ENCODE results near the gene YIPF1. TPM values are rescaled to one million over a fixed set of nuclear protein-coding genes. Genes with fewer than 3 reads are reported as not detected.

Gene YIPF1
- total RNA-seq, 6 experiments from 2014 or later, result 22.8 to 29.3 (median 26.8) TPM

- Mint-ChIP-seq H3K27me3 (ENCODE audit: insufficient read depth) (no peaks in the 10 kb centered on the region; the same call in 1 of the 2 replicates), H3K36me3 (ENCODE audit: low read depth) (no peaks in the 10 kb centered on the region), H3K9me3 (no peaks in the 10 kb centered on the region), H3K4me3 (no peak overlapping the region), H3K27ac (no peak overlapping the region), H3K4me1 (ENCODE audit: low read depth) (peaks cover 9% of the 10 kb centered on the region)
- no peak for DNase-seq
- no peak for TF ChIP-seq CTCF (IDR thresholded peaks at IDR 0.05)
Observed at GRCh38 chr1:53913352-53914033, 23.9 kb upstream of the YIPF1 start.

- no peak for DNase-seq
- no peak for TF ChIP-seq CTCF (IDR thresholded peaks at IDR 0.05)
- Mint-ChIP-seq H3K9me3 (no peaks in the 10 kb centered on the region), H3K27ac (no peak overlapping the region), H3K36me3 (ENCODE audit: low read depth) (no peaks in the 10 kb centered on the region), H3K4me1 (ENCODE audit: low read depth) (peaks cover 9% of the 10 kb centered on the region), H3K27me3 (ENCODE audit: insufficient read depth) (no peaks in the 10 kb centered on the region; the same call in 1 of the 2 replicates), H3K4me3 (no peak overlapping the region)
Observed at GRCh38 chr1:53911442-53911841, 21.8 kb upstream of the YIPF1 start.

GRCh38 chr1:53909946-53910345 lies 20.3 kb upstream of the YIPF1 start:
- peaks cover 9% of the 10 kb centered on the region for H3K4me1 Mint-ChIP-seq (ENCODE audit: low read depth)
- H3K9me3 Mint-ChIP-seq, result no peaks in the 10 kb centered on the region
- no peaks in the 10 kb centered on the region for H3K36me3 Mint-ChIP-seq (ENCODE audit: low read depth)
- no peak for TF ChIP-seq CTCF (IDR thresholded peaks at IDR 0.05)
- no peak overlapping the region for H3K4me3 Mint-ChIP-seq
- DNase-seq, result no peak
- no peaks in the 10 kb centered on the region for H3K27me3 Mint-ChIP-seq (ENCODE audit: insufficient read depth)
- H3K27ac Mint-ChIP-seq, result no peak overlapping the region

- TF ChIP-seq CTCF (IDR thresholded peaks at IDR 0.05), result no peak
- no peaks in the 10 kb centered on the region for H3K9me3 Mint-ChIP-seq
- H3K4me1 Mint-ChIP-seq (ENCODE audit: low read depth), result peaks cover 9% of the 10 kb centered on the region
- H3K36me3 Mint-ChIP-seq (ENCODE audit: low read depth), result no peaks in the 10 kb centered on the region
- H3K4me3 Mint-ChIP-seq, result no peak overlapping the region
- no peak overlapping the region for H3K27ac Mint-ChIP-seq
- DNase-seq, result no peak
- no peaks in the 10 kb centered on the region for H3K27me3 Mint-ChIP-seq (ENCODE audit: insufficient read depth)
Observed at GRCh38 chr1:53906121-53906520, 16.5 kb upstream of the YIPF1 start.

- no peaks in the 10 kb centered on the region for H3K9me3 Mint-ChIP-seq
- no peak for DNase-seq
- H3K4me1 Mint-ChIP-seq (ENCODE audit: low read depth), result peaks cover 9% of the 10 kb centered on the region
- no peak for TF ChIP-seq CTCF (IDR thresholded peaks at IDR 0.05)
- no peaks in the 10 kb centered on the region for H3K36me3 Mint-ChIP-seq (ENCODE audit: low read depth)
- H3K27me3 Mint-ChIP-seq (ENCODE audit: insufficient read depth), result no peaks in the 10 kb centered on the region
- H3K27ac Mint-ChIP-seq, result no peak overlapping the region
- H3K4me3 Mint-ChIP-seq, result no peak overlapping the region
Observed at GRCh38 chr1:53905509-53905908, 15.9 kb upstream of the YIPF1 start.
